SK-N-MC (cell line): ENCODE results near the gene RREB1.

Experiments
- FOXP2 ChIP-seq: optimal IDR thresholded peaks from 2 replicates; pipeline ENCODE3; 2011; ENCODE audit warnings: mild to moderate bottlenecking, moderate library complexity; ENCODE audit not compliant: insufficient read depth; ENCODE audit errors: extremely low read length, control extremely low read depth
- POLR2AphosphoS5 ChIP-seq: IDR thresholded peaks from 2 replicates; pipeline ENCODE4 v1.6.1; 2012; ENCODE audit warnings: mild to moderate bottlenecking, low read depth, low read length, borderline replicate concordance

DNA sequence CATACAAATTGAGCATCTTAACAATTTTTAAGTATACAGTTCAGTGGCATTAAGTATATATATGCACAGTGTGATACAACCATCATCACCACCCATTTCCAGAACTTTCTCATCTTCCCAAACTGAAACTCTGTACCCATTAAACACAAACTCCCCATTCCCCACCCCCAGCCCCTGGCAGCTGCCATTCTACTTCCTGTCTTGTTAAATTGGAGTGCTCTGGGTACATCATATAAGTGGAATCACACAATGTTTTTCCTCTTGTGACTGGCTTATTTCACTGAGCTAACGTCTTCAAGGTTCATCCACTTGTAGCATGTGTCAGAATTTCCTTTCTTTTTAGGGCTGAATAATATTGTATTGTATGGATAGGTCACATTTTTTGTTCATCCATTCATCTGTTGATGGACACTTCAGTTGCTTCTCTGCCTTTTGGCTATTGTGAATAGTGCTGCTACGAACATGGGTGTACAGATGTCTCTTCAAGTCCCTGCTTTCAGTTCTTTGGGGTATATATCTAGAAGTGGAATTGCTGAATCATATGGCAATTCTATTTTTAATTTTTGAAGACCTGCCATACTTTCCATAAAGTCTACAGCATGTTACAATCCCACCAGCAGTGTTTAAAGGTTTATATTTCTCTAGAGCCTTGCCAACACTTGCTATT lies 19.6 kb upstream of the RREB1 start:
- TF ChIP-seq FOXP2 (no peak), POLR2AphosphoS5 (no peak)
